GM19468 (cell line): Measurements from ENCODE around the gene GSK3B.
"Not testable (repeated sequence)": the region's sequence is repeated elsewhere in the genome, so short reads cannot be mapped to it uniquely, and the experiment has no call there.

ENCODE experiments used
- ATAC-seq: cut with Tn5 transposase; IDR thresholded peaks from one replicate; pipeline ENCODE4 v1.9.1; 2021; ENCODE audit warnings: mild to moderate bottlenecking, moderate library complexity, moderate number of reproducible peaks; ENCODE audit not compliant: unreplicated experiment; ENCODE audit errors: extremely low read depth

GSK3B gene

GRCh38 chr3:120024103-120024502 is 70.1 kb downstream of the GSK3B start:
- ATAC-seq = no peak

GRCh38 chr3:120022729-120023128 is 71.5 kb downstream of the GSK3B start:
- no peak for ATAC-seq

DNA sequence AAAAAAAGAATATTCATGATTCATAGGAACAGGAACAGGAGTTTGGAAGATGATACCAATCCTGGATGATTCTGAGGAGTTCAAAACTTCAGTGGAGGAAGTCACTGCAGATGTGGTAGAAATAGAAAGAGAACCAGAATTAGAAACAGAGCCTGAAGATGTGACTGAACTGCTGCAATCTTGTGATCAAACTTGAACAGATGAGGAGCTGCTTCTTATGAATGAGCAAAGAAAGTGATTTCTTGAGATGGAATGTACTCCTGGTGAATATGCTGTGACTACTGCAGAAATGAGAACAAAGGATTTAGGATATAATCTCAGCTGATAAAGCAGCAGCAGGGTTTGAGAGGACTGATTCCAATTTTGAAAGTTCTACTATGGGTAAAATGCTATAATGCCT is 72.7 kb downstream of the GSK3B start:
- ATAC-seq = no peak

- ATAC-seq = no peak
These were observed 75.9 kb downstream of the GSK3B start for GRCh38 chr3:120018299-120018698.

- no peak for ATAC-seq
These were observed 76.6 kb downstream of the GSK3B start for GRCh38 chr3:120017692-120018091.

DNA sequence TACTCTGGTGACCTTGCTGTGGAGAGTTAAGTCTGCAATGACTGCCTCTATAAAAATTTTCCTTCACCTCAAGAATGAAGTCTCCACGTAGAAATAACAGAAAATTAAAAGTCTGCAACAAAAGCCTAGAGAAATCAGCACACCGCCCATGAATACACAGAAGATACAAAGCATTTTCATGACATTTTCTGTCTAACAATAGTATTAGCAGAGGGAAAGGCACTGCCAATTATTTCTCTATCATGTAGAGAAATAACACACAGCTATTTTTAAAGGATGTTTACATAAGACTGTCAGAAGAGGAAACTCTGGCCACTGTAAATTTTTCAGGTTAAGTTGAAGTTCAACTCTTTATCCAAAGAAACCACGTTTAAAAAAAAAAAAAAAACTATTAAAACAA is 80.8 kb downstream of the GSK3B start:
- no peak for ATAC-seq

DNA sequence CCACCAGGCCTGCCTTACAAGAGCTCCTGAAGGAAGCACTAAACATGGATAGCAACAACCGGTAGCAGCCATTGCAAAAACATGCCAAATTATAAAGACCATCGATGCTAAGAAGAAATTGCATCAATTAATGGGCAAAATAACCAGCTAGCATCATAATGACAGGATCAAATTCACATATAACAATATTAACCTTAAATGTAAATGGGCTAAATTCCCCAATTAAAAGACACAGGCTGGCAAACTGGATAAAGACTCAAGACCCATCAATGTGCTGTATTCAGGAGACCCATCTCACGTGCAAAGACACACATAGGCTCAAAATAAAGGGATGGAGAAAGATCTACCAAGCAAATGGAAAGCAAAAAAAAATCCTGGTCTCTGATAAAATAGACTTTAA is 88.5 kb downstream of the GSK3B start:
- not testable (repeated sequence) for ATAC-seq

DNA sequence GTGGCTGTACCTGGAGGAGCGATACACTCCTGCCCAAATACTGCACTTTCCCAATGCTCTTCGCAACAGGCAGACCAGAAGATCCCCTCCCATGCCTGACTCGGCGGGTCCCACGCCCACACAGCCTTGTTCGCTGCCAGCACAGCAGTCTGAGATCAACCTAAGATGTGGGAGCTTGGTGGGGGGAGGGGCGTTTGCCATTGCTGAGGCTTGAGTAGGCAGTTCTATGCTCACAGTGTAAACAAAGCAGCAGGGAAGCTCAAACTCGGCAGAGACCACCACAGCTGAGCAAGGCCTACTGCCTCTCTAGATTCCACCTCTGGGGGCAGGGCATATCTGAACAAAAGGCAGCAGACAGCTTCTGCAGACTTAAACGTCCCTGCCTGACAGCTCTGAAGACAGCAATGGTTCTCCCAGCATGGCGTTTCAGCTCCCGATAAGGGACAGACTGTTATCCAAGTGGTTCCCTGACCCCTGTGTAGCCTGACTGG is 90.2 kb downstream of the GSK3B start:
- not testable (repeated sequence) for ATAC-seq

DNA sequence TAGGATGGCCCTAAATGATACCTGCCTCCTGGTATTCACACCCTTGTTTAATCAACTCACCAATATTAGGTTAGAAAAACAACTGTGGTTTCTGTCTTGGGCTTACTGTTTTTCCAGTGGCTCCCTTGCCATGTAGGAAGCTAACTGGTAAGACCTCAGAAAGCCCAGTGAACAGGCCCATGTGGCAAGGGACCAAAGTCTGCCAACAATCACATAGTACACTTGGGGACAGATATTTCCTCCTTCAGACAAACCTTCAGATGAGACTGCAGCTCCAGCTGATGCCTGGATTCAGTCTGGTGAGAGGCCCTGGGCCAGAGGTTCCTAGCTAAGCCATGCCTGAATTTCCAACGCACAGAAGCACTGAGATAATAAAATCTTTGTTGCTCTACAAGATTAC is 96.1 kb downstream of the GSK3B start:
- ATAC-seq = no peak

DNA sequence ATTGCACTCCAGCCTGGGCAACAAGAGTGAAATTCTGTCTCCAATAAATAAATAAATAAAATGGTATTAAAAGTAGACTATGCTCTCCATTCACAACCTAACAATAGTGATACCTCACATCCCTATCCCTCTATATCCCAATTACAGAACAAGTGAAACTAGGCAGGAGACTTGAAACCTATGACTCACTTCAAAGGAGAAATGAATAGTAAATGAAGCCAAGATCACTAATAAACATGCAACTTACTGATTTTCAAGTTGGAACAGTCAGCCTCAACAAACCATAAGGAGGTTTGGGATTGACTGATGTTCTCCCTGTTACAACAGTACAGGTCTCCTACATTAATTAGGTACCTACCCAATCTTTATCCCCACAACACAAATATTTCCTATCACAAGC is 103.4 kb downstream of the GSK3B start:
- no peak for ATAC-seq

DNA sequence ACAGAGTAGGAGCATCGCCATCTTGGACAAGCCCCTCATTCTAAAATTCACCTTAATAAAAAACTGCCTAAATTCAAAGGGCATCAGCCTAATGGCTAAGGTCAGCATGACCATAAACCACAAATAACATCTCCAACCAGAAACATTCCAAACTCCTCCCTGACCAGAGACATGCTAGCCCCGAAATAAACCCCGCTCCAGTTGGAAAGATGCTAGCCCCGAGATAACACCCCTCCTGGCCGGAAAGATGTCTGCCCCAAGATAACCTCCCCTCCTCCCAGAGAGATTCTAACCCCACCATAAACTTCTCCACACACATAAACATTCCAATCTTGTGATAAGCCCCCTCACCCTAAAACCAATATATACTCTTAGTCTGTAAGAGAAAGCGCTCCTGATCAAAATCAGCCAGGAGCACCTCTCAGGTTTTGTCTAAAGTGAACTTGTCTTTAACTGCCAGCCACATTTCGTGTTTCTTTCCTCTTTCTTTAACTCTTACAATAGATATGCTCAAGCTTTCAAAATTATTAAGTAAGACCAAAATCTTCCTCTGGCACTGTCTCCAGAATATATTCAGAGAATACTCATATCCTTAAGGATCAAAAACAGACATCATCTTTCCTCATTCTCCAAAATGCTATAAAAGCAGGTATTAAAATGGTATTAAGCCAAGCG is 104.1 kb downstream of the GSK3B start:
- no peak for ATAC-seq

DNA sequence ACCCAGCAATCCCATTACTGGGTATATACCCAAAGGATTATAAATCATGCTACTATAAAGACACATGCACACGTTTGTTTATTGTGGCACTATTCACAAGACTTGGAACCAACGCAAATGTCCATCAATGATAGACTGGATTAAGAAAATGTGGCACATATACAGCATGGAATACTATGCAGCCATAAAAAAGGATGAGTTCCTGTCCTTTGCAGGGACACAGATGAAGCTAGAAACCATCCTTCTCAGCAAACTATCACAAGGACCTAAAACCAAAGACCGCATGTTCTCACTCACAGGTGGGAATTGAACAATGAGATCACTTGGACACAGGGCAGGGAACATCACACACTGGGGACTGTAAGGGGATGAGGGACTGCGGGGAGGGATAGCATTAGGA is 107.4 kb downstream of the GSK3B start:
- not testable (repeated sequence) for ATAC-seq

- ATAC-seq = no peak
These were observed 112.9 kb downstream of the GSK3B start for GRCh38 chr3:119981386-119981785.

- no peak for ATAC-seq
These were observed 115.6 kb downstream of the GSK3B start for GRCh38 chr3:119978554-119979208.

GRCh38 chr3:119977353-119977752 is 116.9 kb downstream of the GSK3B start:
- ATAC-seq = no peak

DNA sequence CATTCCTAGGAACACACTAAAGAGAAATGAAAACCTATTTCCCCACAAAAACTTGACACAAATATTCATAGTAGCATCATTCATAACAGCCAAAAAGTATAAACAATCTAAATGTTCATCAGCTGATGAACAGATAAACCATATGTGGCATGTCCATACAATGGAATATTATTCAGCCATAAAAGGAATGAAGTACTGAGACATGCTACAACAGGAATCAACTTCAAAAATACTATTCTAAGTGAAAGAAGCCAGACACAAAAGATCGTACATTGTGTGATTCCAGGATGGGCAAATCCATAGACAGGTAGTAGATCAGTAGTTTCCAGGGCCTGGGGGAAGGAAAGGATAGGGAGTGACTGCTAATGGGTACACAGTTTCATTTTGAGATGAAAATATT is 118.0 kb downstream of the GSK3B start:
- ATAC-seq = no peak

- ATAC-seq = no peak
These were observed 119.6 kb downstream of the GSK3B start for GRCh38 chr3:119974656-119975055.

- no peak for ATAC-seq
These were observed 121.1 kb downstream of the GSK3B start for GRCh38 chr3:119973018-119973646.

GRCh38 chr3:119969759-119970158 is 124.5 kb downstream of the GSK3B start:
- ATAC-seq = no peak

DNA sequence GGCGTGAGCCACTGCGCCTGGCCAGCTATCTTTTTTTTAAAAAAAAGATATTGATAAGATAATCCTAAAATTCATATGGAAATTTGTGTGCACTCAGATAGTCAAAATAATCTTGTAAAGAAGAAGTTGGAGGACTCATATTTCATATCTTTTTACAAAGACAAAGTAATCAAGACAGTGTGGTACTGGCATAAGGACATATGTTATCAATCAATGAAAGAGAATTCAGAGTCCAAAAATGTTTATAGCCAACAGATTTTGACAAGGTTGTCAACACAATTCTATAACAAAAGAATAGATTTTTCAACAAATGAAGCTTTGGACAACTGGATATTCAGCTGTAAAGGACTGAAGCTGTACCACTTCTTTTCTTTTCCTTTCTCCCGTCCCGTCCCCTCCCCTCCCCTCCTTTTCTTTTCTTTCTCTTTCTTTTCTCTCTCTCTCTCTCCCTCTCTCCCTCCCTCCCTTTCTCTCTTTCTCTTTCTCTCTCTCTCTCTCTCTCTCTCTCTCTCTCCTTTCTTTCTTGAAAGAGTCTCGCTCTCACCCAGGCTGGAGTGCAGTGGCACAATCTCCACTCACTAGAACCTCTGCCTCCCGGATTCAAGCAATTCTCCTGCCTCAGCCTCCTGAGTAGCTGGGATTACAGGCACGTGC is 126.8 kb downstream of the GSK3B start:
- ATAC-seq = no peak

DNA sequence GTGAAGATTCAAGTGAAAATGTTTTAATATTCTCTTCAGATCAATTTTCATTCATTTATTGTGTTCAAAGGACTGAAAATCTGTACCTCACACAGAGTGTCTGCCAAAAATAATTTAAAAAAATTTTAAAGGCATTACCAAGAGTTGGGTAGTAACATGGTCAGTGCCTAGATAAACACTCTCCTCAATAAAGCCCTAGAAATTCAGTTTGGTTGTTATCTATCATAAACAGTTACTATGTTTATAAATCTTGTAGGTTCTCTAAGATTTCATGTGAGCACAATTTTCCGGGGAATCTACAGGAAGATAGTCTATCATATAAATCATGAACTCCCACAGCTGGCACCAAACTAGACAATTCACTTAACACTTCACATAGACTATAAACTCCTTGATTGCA is 128.6 kb downstream of the GSK3B start:
- ATAC-seq = no peak
